A549 treated with DMSO at 1 μM for 4 hours (cell line): ENCODE measurements around the gene TXLNG. TPM values are rescaled to one million over a fixed set of nuclear protein-coding genes. Genes with fewer than 3 reads are reported as not detected.

ENCODE experiments used
- total RNA-seq: library from RNA; stranded (reverse); fragments of 200-300 nt; extraction: Qiagen RNA extraction; gene quantifications from 5 replicates; pipeline ENCODE4 v1.2.3, GENCODE V29; 2022; ENCODE audit warnings: low read depth

TXLNG gene
- total RNA-seq = 15.3 to 17.5 TPM (median 16.2 TPM) in 5 replicates

DNA sequence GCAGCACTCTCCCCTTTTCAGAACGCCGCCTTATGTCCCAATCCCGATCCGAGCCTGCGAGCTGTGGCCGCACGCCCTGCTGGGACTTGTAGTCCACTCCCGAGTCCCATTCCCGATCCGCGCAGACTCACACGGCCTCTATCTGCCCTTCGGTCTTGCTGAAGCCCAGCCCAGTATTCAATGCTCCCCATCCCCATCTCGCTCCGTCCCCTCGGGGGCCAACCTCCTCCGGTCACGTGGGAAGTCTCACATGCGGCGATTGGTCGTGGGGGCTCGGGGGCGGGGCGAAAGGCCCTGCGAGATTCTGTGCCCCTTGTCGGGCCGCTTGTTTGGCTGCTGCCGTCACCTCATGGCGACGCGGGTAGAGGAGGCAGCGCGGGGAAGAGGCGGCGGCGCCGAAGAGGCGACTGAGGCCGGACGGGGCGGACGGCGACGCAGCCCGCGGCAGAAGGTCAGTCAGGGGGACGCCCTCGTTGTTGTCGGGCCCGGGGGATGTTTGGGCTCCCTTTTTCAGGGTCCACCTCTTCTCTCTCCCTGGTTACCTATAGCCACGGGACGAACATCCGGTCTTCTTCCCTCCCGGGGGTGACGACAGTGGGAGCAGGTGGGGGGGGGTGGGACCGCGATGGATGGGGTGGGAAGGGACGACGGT, at the start of gene TXLNG:
Gene TXLNG (plus strand): TSS at position 328 of the 652 bp plus-strand sequence. CDS start 22 bp downstream, at position 350.

DNA sequence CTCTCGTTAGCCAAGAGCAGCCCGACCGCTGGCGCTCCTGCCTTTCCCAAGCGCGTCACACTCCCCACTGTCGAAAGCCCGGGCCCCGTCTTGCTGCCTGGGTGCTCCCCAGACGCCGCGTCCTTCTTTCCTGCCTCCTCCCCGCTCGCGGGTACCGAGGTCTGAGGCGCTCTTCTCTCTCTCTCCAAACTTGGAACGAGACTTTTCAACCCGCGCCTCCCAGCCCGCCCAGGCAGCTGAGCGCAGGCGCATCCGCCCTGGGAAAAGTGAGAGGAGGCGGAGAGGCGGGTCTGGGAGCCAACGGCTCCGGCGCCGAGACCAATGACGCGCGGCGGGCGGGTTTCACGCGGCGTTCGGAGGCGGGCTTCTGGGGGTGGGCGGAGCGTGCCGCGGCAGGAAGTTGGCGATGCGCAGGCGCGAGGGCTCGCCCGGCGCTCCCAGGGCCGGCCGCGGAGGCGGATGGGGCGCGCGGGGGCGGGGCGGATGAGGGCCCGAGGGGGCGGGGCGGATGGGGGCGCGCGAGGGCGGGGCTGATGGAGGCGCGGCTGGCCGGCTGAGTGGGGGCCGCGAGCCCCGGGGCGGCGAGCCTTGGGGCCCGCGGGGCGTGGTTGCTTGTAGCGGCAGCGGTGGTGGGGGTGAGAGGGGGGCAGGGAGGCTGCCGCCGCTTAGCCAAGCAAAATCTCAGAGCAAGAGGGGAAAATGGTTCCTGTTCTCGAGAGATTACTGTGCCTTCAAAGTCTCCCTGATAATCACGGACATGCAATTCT, 84.0 kb downstream of the TXLNG start, which contains the start of gene RBBP7:
Gene RBBP7 (minus strand): TSS at position 268 of the 767 bp plus-strand sequence. CDS start 309 bp downstream, outside the sequence.

Other genes with a start within 250 kb of the TXLNG start
- gene S100G, start 136.3 kb upstream of the TXLNG start, total RNA-seq = not detected in 5 replicates
- 8.8 to 11.1 TPM (median 10.9 TPM) in 5 replicates for gene CTPS2, start 73.8 kb upstream of the TXLNG start, total RNA-seq
- gene SYAP1, start 66.9 kb upstream of the TXLNG start, total RNA-seq = 19.9 to 26.3 TPM (median 23.0 TPM) in 5 replicates
- gene RBBP7, start 83.9 kb downstream of the TXLNG start, total RNA-seq = 162 to 177 TPM (median 169 TPM) in 5 replicates
- 0.45 to 0.89 TPM (median 0.82 TPM) in 5 replicates for gene REPS2, start 160.2 kb downstream of the TXLNG start, total RNA-seq